ENCODE data around the gene FN3KRP. TPM values are rescaled to one million over a fixed set of nuclear protein-coding genes. Genes with fewer than 3 reads are reported as not detected.
A peak's percentile ranks its signal among the peaks of the same experiment; 100 is the strongest.

Gene FN3KRP
- total and polyA plus RNA-seq, 2 of the 13 experiments (the other 11 are each of a cell fraction or from before 2014, with no cell fraction given): 22.4 to 28.2 TPM

DNA sequence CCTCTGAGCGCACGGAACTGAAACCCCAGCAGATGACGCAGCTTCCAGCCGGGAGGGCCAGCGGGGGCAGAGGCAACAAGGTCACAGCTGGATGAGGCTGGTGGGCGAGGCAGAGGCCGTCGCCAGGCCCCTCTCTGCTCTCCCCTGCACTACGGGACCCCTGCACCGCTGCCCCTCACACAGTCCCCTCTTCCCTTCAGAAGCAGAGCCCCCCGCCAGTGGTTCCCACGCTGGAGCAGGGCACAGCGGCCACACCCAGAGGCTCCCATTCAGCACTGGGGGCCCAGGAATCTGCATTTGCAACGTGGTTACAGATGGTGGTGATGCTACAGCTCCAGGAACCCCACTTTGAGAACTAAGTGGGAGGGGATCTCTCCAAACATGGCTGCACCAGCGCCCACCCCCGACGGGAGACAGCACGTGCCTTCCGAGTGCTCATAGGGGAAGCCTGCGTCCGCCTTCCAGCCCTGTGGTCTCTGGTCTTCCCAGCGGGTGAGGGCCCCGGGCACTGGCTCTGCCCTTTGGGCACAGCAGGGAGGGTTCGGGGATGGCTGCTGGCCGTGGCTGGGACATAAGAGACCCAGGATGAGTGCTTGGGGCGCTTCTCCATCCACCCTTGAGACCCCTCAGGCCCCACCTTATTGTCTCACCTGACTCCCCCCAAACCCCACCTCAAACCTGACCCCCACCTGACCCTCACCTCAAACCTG is 13.3 kb upstream of the FN3KRP start (continued):
- TF ChIP-seq, protein P1, sequence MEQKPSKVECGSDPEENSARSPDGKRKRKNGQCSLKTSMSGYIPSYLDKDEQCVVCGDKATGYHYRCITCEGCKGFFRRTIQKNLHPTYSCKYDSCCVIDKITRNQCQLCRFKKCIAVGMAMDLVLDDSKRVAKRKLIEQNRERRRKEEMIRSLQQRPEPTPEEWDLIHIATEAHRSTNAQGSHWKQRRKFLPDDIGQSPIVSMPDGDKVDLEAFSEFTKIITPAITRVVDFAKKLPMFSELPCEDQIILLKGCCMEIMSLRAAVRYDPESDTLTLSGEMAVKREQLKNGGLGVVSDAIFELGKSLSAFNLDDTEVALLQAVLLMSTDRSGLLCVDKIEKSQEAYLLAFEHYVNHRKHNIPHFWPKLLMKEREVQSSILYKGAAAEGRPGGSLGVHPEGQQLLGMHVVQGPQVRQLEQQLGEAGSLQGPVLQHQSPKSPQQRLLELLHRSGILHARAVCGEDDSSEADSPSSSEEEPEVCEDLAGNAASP (CRISPR knock-in tag; IDR thresholded peaks at IDR 0.05; ENCODE audit: borderline replicate concordance): no peak
- no peak for TF ChIP-seq ZBTB8A (CRISPR knock-in tag; IDR thresholded peaks at IDR 0.05; ENCODE audit: borderline replicate concordance, low read depth)
- TF ChIP-seq, protein P2, sequence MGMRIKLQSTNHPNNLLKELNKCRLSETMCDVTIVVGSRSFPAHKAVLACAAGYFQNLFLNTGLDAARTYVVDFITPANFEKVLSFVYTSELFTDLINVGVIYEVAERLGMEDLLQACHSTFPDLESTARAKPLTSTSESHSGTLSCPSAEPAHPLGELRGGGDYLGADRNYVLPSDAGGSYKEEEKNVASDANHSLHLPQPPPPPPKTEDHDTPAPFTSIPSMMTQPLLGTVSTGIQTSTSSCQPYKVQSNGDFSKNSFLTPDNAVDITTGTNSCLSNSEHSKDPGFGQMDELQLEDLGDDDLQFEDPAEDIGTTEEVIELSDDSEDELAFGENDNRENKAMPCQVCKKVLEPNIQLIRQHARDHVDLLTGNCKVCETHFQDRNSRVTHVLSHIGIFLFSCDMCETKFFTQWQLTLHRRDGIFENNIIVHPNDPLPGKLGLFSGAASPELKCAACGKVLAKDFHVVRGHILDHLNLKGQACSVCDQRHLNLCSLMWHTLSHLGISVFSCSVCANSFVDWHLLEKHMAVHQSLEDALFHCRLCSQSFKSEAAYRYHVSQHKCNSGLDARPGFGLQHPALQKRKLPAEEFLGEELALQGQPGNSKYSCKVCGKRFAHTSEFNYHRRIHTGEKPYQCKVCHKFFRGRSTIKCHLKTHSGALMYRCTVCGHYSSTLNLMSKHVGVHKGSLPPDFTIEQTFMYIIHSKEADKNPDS (CRISPR knock-in tag; IDR thresholded peaks at IDR 0.05): no peak
- no peak for TF ChIP-seq NFIC (IDR thresholded peaks at IDR 0.05; ENCODE audit: low read length)
- no peak for TF ChIP-seq ZFP37 (CRISPR knock-in tag; IDR thresholded peaks at IDR 0.05; ENCODE audit: borderline replicate concordance)
- no peak for TF ChIP-seq NR1H2 (CRISPR knock-in tag; IDR thresholded peaks at IDR 0.05; ENCODE audit: borderline replicate concordance, low read depth)
- no peak for TF ChIP-seq GATA4 (IDR thresholded peaks at IDR 0.05; ENCODE audit: borderline replicate concordance, low read depth)
- TF ChIP-seq, protein P3, sequence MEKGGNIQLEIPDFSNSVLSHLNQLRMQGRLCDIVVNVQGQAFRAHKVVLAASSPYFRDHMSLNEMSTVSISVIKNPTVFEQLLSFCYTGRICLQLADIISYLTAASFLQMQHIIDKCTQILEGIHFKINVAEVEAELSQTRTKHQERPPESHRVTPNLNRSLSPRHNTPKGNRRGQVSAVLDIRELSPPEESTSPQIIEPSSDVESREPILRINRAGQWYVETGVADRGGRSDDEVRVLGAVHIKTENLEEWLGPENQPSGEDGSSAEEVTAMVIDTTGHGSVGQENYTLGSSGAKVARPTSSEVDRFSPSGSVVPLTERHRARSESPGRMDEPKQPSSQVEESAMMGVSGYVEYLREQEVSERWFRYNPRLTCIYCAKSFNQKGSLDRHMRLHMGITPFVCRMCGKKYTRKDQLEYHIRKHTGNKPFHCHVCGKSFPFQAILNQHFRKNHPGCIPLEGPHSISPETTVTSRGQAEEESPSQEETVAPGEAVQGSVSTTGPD (CRISPR knock-in tag; IDR thresholded peaks at IDR 0.05): no peak
- 0 out of 2 replicates have a peak, but pooled peaks have one; percentile 33 for TF ChIP-seq EED (CRISPR knock-in tag; IDR thresholded peaks at IDR 0.05)
- TF ChIP-seq ZNF788 (CRISPR knock-in tag; IDR thresholded peaks at IDR 0.05; ENCODE audit: borderline replicate concordance): no peak
- TF ChIP-seq, protein P4, sequence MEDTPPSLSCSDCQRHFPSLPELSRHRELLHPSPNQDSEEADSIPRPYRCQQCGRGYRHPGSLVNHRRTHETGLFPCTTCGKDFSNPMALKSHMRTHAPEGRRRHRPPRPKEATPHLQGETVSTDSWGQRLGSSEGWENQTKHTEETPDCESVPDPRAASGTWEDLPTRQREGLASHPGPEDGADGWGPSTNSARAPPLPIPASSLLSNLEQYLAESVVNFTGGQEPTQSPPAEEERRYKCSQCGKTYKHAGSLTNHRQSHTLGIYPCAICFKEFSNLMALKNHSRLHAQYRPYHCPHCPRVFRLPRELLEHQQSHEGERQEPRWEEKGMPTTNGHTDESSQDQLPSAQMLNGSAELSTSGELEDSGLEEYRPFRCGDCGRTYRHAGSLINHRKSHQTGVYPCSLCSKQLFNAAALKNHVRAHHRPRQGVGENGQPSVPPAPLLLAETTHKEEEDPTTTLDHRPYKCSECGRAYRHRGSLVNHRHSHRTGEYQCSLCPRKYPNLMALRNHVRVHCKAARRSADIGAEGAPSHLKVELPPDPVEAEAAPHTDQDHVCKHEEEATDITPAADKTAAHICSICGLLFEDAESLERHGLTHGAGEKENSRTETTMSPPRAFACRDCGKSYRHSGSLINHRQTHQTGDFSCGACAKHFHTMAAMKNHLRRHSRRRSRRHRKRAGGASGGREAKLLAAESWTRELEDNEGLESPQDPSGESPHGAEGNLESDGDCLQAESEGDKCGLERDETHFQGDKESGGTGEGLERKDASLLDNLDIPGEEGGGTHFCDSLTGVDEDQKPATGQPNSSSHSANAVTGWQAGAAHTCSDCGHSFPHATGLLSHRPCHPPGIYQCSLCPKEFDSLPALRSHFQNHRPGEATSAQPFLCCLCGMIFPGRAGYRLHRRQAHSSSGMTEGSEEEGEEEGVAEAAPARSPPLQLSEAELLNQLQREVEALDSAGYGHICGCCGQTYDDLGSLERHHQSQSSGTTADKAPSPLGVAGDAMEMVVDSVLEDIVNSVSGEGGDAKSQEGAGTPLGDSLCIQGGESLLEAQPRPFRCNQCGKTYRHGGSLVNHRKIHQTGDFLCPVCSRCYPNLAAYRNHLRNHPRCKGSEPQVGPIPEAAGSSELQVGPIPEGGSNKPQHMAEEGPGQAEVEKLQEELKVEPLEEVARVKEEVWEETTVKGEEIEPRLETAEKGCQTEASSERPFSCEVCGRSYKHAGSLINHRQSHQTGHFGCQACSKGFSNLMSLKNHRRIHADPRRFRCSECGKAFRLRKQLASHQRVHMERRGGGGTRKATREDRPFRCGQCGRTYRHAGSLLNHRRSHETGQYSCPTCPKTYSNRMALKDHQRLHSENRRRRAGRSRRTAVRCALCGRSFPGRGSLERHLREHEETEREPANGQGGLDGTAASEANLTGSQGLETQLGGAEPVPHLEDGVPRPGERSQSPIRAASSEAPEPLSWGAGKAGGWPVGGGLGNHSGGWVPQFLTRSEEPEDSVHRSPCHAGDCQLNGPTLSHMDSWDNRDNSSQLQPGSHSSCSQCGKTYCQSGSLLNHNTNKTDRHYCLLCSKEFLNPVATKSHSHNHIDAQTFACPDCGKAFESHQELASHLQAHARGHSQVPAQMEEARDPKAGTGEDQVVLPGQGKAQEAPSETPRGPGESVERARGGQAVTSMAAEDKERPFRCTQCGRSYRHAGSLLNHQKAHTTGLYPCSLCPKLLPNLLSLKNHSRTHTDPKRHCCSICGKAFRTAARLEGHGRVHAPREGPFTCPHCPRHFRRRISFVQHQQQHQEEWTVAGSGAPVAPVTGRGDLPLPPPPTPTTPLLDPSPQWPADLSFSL (CRISPR knock-in tag; IDR thresholded peaks at IDR 0.05): no peak
- TF ChIP-seq SMARCC2 (IDR thresholded peaks at IDR 0.05): no peak
- TF ChIP-seq CREB1 (IDR thresholded peaks at IDR 0.05): no peak
- no peak for TF ChIP-seq CREB1 (CRISPR knock-in tag; IDR thresholded peaks at IDR 0.05)
- TF ChIP-seq RFXANK (CRISPR knock-in tag; IDR thresholded peaks at IDR 0.05): no peak
- TF ChIP-seq, protein P5, sequence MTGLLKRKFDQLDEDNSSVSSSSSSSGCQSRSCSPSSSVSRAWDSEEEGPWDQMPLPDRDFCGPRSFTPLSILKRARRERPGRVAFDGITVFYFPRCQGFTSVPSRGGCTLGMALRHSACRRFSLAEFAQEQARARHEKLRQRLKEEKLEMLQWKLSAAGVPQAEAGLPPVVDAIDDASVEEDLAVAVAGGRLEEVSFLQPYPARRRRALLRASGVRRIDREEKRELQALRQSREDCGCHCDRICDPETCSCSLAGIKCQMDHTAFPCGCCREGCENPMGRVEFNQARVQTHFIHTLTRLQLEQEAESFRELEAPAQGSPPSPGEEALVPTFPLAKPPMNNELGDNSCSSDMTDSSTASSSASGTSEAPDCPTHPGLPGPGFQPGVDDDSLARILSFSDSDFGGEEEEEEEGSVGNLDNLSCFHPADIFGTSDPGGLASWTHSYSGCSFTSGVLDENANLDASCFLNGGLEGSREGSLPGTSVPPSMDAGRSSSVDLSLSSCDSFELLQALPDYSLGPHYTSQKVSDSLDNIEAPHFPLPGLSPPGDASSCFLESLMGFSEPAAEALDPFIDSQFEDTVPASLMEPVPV (CRISPR knock-in tag; IDR thresholded peaks at IDR 0.05): no peak
- no peak for TF ChIP-seq ZMYM2 (CRISPR knock-in tag; IDR thresholded peaks at IDR 0.05)
